Gastroesophageal sphincter (tissue), 3 donors: ENCODE measurements around the gene STUM.

Source experiments
- CTCF ChIP-seq, 4 experiments: fragments of 200-600 bp in 2 of 4; fragments of 450-650 bp in 2 of 4; sonication (generic) in 1 of 4; IDR thresholded peaks; one replicate each; pipeline ENCODE4 v1.5.1; 2017 to 2019; ENCODE audit warnings: antibody characterized with exemption in 4 of 4, mild to moderate bottlenecking in 2 of 4, moderate library complexity in 2 of 4
- EP300 ChIP-seq: sonication (generic); formaldehyde crosslinking; IDR thresholded peaks from one replicate; pipeline ENCODE4 v1.6.1; 2017; ENCODE audit warnings: antibody characterized with exemption, mild to moderate bottlenecking

- TF ChIP-seq CTCF (IDR thresholded peaks at IDR 0.05) = no peak
- TF ChIP-seq EP300 = no peak
Measured at GRCh38 chr1:226511296-226511695, 37.3 kb upstream of the STUM start.
